CD14-positive monocyte (primary cell): Measurements from ENCODE around the gene GRIN2A. TPM values are rescaled to one million over a fixed set of nuclear protein-coding genes. Genes with fewer than 3 reads are reported as not detected.

ENCODE experiments used
- DNase-seq, 3 donors: peaks; one replicate each; pipeline ENCODE4 v3.0.0-alpha.2; 2011 to 2022
- H2AFZ ChIP-seq: 2 replicates; pipeline ENCODE4 v1.6.0; 2012; ENCODE audit warnings: mild to moderate bottlenecking, low read depth, low read length, inconsistent platforms; ENCODE audit not compliant: insufficient read depth, poor library complexity, severe bottlenecking
- H3K27ac ChIP-seq, 2 donors: 1 replicate in 1 of 2; 2 replicates in 1 of 2; pipeline ENCODE4 v1.5.1; 2012 to 2013; ENCODE audit warnings: low read length in 2 of 2, control low read depth in 1 of 2, inconsistent platforms in 1 of 2, low read depth in 1 of 2, mild to moderate bottlenecking in 1 of 2
- H3K27me3 ChIP-seq, 2 donors: one replicate each; pipeline versions ENCODE4 v1.6.0 to v1.6.1; 2011 to 2013; ENCODE audit warnings: low read length in 2 of 2; ENCODE audit not compliant: control insufficient read depth in 2 of 2, insufficient read depth in 2 of 2
- H3K36me3 ChIP-seq, 2 donors: replicated peaks in 1 of 2; 1 replicate in 1 of 2; 2 replicates in 1 of 2; pipeline versions ENCODE4 v1.5.1 to v1.6.1; 2012 to 2013; ENCODE audit warnings: low read length in 2 of 2, control low read depth in 1 of 2, inconsistent platforms in 1 of 2, mild to moderate bottlenecking in 1 of 2; ENCODE audit not compliant: insufficient read depth in 2 of 2, control insufficient read depth in 1 of 2
- H3K4me1 ChIP-seq, 2 donors: 1 replicate in 1 of 2; 2 replicates in 1 of 2; pipeline versions ENCODE4 v1.5.1 to v1.6.1; 2012 to 2013; ENCODE audit warnings: low read length in 2 of 2, control low read depth in 1 of 2, inconsistent platforms in 1 of 2, mild to moderate bottlenecking in 1 of 2, moderate library complexity in 1 of 2; ENCODE audit not compliant: insufficient read depth in 2 of 2, control insufficient read depth in 1 of 2
- H3K4me2 ChIP-seq: replicated peaks from 2 replicates; pipeline ENCODE3; 2012; ENCODE audit warnings: low read length, moderate library complexity, mild to moderate bottlenecking; ENCODE audit not compliant: poor library complexity, severe bottlenecking; ENCODE audit errors: extremely low read depth
- H3K4me3 ChIP-seq, 3 experiments: fragments of 200-600 bp in 1 of 3; sonication (generic) in 1 of 3; replicated peaks in 1 of 3; 1 replicate in 2 of 3; 2 replicates in 1 of 3; pipeline ENCODE4 v1.5.1; 2011 to 2013; ENCODE audit warnings: low read length in 3 of 3, mild to moderate bottlenecking in 3 of 3, control low read depth in 2 of 3, low read depth in 2 of 3, inconsistent platforms in 1 of 3, moderate library complexity in 1 of 3
- H3K79me2 ChIP-seq: 2 replicates; pipeline ENCODE4 v1.6.0; 2012; ENCODE audit warnings: mild to moderate bottlenecking, control low read depth, inconsistent platforms, low read length, moderate library complexity; ENCODE audit not compliant: insufficient read depth
- H3K9ac ChIP-seq: 2 replicates; pipeline ENCODE4 v1.6.0; 2017; ENCODE audit warnings: low read length, mild to moderate bottlenecking; ENCODE audit not compliant: insufficient read depth, poor library complexity, severe bottlenecking
- H3K9me3 ChIP-seq, 2 donors: replicated peaks in 1 of 2; 1 replicate in 1 of 2; 2 replicates in 1 of 2; pipeline versions ENCODE4 v1.5.1 to v1.6.1; 2012 to 2013; ENCODE audit warnings: low read length in 2 of 2, control low read depth in 1 of 2; ENCODE audit not compliant: control insufficient read depth in 1 of 2, insufficient read depth in 1 of 2
- H4K20me1 ChIP-seq: 2 replicates; pipeline ENCODE4 v1.6.0; 2012; ENCODE audit warnings: mild to moderate bottlenecking, low read length, control low read depth, moderate library complexity; ENCODE audit not compliant: insufficient read depth
- H3K27ac Mint-ChIP-seq, 7 donors: one replicate each; pipeline ENCODE4 v1.8.0; 2020; ENCODE audit warnings: mild to moderate bottlenecking in 7 of 7, mixed read lengths in 7 of 7, moderate library complexity in 6 of 7, inconsistent platforms in 2 of 7
- H3K27me3 Mint-ChIP-seq, 3 donors: one replicate each; pipeline ENCODE4 v1.8.0; 2021 to 2022; ENCODE audit warnings: low read depth in 3 of 3, mild to moderate bottlenecking in 3 of 3, mixed read lengths in 3 of 3, moderate library complexity in 3 of 3, inconsistent platforms in 1 of 3
- H3K36me3 Mint-ChIP-seq, 2 donors: one replicate each; pipeline ENCODE4 v1.8.0; 2020; ENCODE audit warnings: mixed read lengths in 2 of 2, inconsistent platforms in 1 of 2, mild to moderate bottlenecking in 1 of 2
- H3K4me1 Mint-ChIP-seq: one replicate; pipeline ENCODE4 v1.8.0; 2020; ENCODE audit warnings: mild to moderate bottlenecking, mixed read lengths
- H3K4me3 Mint-ChIP-seq, 2 donors: one replicate each; pipeline ENCODE4 v1.8.0; 2020; ENCODE audit warnings: mild to moderate bottlenecking in 2 of 2, mixed read lengths in 2 of 2, moderate library complexity in 1 of 2
- H3K9me3 Mint-ChIP-seq, 7 donors: one replicate each; pipeline ENCODE4 v1.8.0; 2020 to 2022; ENCODE audit warnings: mixed read lengths in 7 of 7, mild to moderate bottlenecking in 6 of 7, moderate library complexity in 6 of 7, inconsistent platforms in 2 of 7
- whole genome bisulfite sequencing: methylation state at CpG from one replicate; pipeline ENCODE4 v1.1.5; 2013; ENCODE audit warnings: missing lambda C conversion rate; ENCODE audit not compliant: insufficient coverage; 5-methylcytosine and 5-hydroxymethylcytosine counted together
- intact Hi-C, 2 donors: fragments of 100-400 bp; cut with micrococcal nuclease; formaldehyde crosslinking; loops; one replicate each; pipeline versions ENCODE4 v1.15.0 to v1.15.1; 2023
- polyA plus RNA-seq, 3 donors: library from polyadenylated mRNA; depleted of rRNA in 1 of 3; unstranded in 2 of 3; stranded (reverse) in 1 of 3; fragments of 300-500 nt in 2 of 3; fragments of >200 nt in 1 of 3; fragmentation: Illumina TruSeq in 2 of 3; gene quantifications; 1 replicate in 2 of 3; 2 replicates in 1 of 3; pipeline ENCODE4 v1.2.3, GENCODE V29; 2012 to 2021
- TF ChIP-seq, protein P1 (sequence below): fragments of 200-600 bp; IDR thresholded peaks from one replicate; pipeline ENCODE4 v1.8.0; 2022; ENCODE audit warnings: antibody characterized with exemption, mild to moderate bottlenecking

GRIN2A gene
- polyA plus RNA-seq, 3 donors = not detected

DNA sequence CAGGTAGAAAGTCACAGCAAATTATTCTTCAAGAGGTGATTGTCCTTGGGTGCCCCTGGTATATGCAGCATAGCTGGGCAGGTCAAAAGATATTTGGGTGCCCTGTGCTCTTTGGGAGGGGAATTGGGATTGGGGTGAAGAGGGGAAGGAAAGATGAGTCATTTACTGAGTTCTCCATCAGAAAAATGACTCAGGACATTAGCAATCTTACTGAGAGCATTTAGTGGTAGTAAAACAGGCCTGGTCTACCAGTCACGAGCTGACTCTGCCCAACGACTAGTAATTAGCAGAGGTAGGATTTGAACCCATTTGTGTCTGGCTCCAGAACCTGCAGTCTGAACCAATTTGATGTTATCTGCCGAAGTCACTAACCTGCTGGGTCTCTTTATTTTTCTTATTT, 6.0 kb upstream of the GRIN2A start:
- no peak overlapping the region for H3K4me2 ChIP-seq
- no peaks in the 10 kb centered on the region for H4K20me1 ChIP-seq
- H3K79me2 ChIP-seq = no peaks in the 10 kb centered on the region
- no peaks in the 10 kb centered on the region for H3K4me1 ChIP-seq
- H3K27ac ChIP-seq = no peak overlapping the region
- TF ChIP-seq, protein P1, sequence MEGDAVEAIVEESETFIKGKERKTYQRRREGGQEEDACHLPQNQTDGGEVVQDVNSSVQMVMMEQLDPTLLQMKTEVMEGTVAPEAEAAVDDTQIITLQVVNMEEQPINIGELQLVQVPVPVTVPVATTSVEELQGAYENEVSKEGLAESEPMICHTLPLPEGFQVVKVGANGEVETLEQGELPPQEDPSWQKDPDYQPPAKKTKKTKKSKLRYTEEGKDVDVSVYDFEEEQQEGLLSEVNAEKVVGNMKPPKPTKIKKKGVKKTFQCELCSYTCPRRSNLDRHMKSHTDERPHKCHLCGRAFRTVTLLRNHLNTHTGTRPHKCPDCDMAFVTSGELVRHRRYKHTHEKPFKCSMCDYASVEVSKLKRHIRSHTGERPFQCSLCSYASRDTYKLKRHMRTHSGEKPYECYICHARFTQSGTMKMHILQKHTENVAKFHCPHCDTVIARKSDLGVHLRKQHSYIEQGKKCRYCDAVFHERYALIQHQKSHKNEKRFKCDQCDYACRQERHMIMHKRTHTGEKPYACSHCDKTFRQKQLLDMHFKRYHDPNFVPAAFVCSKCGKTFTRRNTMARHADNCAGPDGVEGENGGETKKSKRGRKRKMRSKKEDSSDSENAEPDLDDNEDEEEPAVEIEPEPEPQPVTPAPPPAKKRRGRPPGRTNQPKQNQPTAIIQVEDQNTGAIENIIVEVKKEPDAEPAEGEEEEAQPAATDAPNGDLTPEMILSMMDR = no peak
- no peak overlapping the region for H3K4me3 Mint-ChIP-seq
- no peak overlapping the region for H3K9ac ChIP-seq
- H3K27me3 Mint-ChIP-seq = peaks cover 32 to 34% (median 33%) of the 10 kb centered on the region in 3 donors
- no peak overlapping the region for H2AFZ ChIP-seq
- no peak overlapping the region for H3K4me3 ChIP-seq
- H3K9me3 ChIP-seq = peaks cover 0 to 7% of the 10 kb centered on the region in 2 donors
- H3K36me3 ChIP-seq = no peaks in the 10 kb centered on the region
- H3K36me3 Mint-ChIP-seq = no peaks in the 10 kb centered on the region
- H3K4me1 Mint-ChIP-seq = no peaks in the 10 kb centered on the region
- no peak overlapping the region for H3K27ac Mint-ChIP-seq
- no CpG with 5 or more reads among the region's 3 CpGs for WGBS
- peaks cover 11 to 15% of the 10 kb centered on the region in 2 donors for H3K27me3 ChIP-seq
- peaks cover 0 to 9% (median 0%) of the 10 kb centered on the region in 7 donors for H3K9me3 Mint-ChIP-seq
- no peak for DNase-seq
- intact Hi-C loops = loop anchor here in 1 of 2 donors (10.0 kb wide), 1 partner anchor 1023 kb away; no protein-coding TSS in a partner anchor

GRCh38 chr16:10181196-10182162, 749 bp downstream of the GRIN2A start:
- Histone ChIP-seq H3K79me2 (no peaks in the 10 kb centered on the region), H3K27me3 (peaks cover 32 to 50% of the 10 kb centered on the region in 2 donors), H3K9ac (no peak overlapping the region), H3K9me3 (peaks cover 0 to 13% of the 10 kb centered on the region in 2 donors), H3K36me3 (no peaks in the 10 kb centered on the region), H2AFZ (peak overlapping the region; percentile 35), H3K27ac (no peak overlapping the region), H3K4me1 (peaks cover 0 to 4% of the 10 kb centered on the region in 2 donors), H3K4me2 (peak overlapping the region; percentile 51), H3K4me3 (no peak overlapping the region), H4K20me1 (no peaks in the 10 kb centered on the region)
- intact Hi-C loops = loop anchor here in 1 of 2 donors (10.0 kb wide), 1 partner anchor 1017 kb away; no protein-coding TSS in a partner anchor
- peak overlapping the region; percentile 24 to 72 for H3K4me3 Mint-ChIP-seq
- H3K9me3 Mint-ChIP-seq = peaks cover 0 to 15% (median 5%) of the 10 kb centered on the region in 7 donors
- H3K4me1 Mint-ChIP-seq = peaks cover 7% of the 10 kb centered on the region
- TF ChIP-seq, protein P1 = peak; percentile 83
- WGBS = 3% methylated on average over 75 of the region's 85 CpGs
- H3K27ac Mint-ChIP-seq = no peak overlapping the region
- DNase-seq = peak in 1 of 3 donors; percentile 19
- peaks cover 53 to 71% (median 63%) of the 10 kb centered on the region in 3 donors for H3K27me3 Mint-ChIP-seq
- no peaks in the 10 kb centered on the region for H3K36me3 Mint-ChIP-seq
